K562 (cell line): ENCODE measurements around the gene DENND4C. TPM values are rescaled to one million over a fixed set of nuclear protein-coding genes. Genes with fewer than 3 reads are reported as not detected.

Source experiments
- ATF1 ChIP-seq, 2 experiments: fragments of 450-650 bp in 1 of 2; IDR thresholded peaks; 2 replicates each; pipeline ENCODE4 v1.6.1; 2016; ENCODE audit warnings: missing compliant biosample characterization in 1 of 2, missing genetic modification characterization in 1 of 2
- ATF3 ChIP-seq, 2 experiments: fragments of 450-650 bp in 1 of 2; sonication (generic) in 1 of 2; formaldehyde crosslinking in 1 of 2; IDR thresholded peaks in 1 of 2; conservative IDR thresholded peaks in 1 of 2; 2 replicates each; pipeline versions ENCODE4 v1.6.1 to v1.8.1; 2016 to 2023; ENCODE audit warnings: mild to moderate bottlenecking in 2 of 2, moderate library complexity in 2 of 2, inconsistent platforms in 1 of 2, missing genetic modification reagents in 1 of 2
- CREB3 ChIP-seq: fragments of 450-650 bp; conservative IDR thresholded peaks from 2 replicates; pipeline ENCODE4 v1.6.1; 2016; ENCODE audit warnings: missing genetic modification characterization, low read depth, mild to moderate bottlenecking, missing compliant biosample characterization, moderate library complexity
- CUX1 ChIP-seq: fragments of 200-800 bp; sonication (Bioruptor generic); IDR thresholded peaks from 2 replicates; pipeline ENCODE4 v1.6.1; 2016; ENCODE audit warnings: missing genetic modification characterization, missing compliant biosample characterization
- ESRRA ChIP-seq: fragments of 450-650 bp; IDR thresholded peaks from 2 replicates; pipeline ENCODE4 v1.6.1; 2014; ENCODE audit warnings: low read depth, mild to moderate bottlenecking, moderate library complexity, borderline replicate concordance
- ETV1 ChIP-seq: fragments of 450-650 bp; conservative IDR thresholded peaks from 2 replicates; pipeline ENCODE4 v1.6.1; 2016; ENCODE audit warnings: missing genetic modification characterization, control low read depth, low read depth, missing compliant biosample characterization
- HMG20A ChIP-seq: fragments of 450-650 bp; formaldehyde crosslinking; conservative IDR thresholded peaks from 2 replicates; pipeline ENCODE4 v1.4.0; 2020; ENCODE audit warnings: mild to moderate bottlenecking, mixed read lengths
- JUND ChIP-seq, 2 experiments: IDR thresholded peaks; 2 replicates in 1 of 2; 3 replicates in 1 of 2; pipeline ENCODE4 v1.6.1; 2011; ENCODE audit warnings: borderline replicate concordance in 2 of 2, low read depth in 2 of 2, low read length in 2 of 2, improper control_type of control experiment in 1 of 2, missing biosample characterization in 1 of 2, missing genetic modification characterization in 1 of 2, missing genetic modification reagents in 1 of 2
- KDM1A ChIP-seq, 2 experiments: fragments of 450-650 bp; IDR thresholded peaks; 2 replicates each; pipeline ENCODE4 v1.6.1; 2016; ENCODE audit warnings: mild to moderate bottlenecking in 2 of 2
- MITF ChIP-seq: IDR thresholded peaks from 2 replicates; pipeline ENCODE4 v1.6.1; 2014; ENCODE audit warnings: antibody characterized with exemption
- MTA1 ChIP-seq: fragments of 450-650 bp; IDR thresholded peaks from 2 replicates; pipeline ENCODE4 v1.6.1; 2017; ENCODE audit warnings: borderline replicate concordance
- NCOA2 ChIP-seq, 2 experiments: fragments of 450-650 bp; IDR thresholded peaks; 2 replicates each; pipeline ENCODE4 v1.6.1; 2018; ENCODE audit warnings: mild to moderate bottlenecking in 2 of 2, moderate library complexity in 1 of 2; ENCODE audit not compliant: partially characterized antibody in 2 of 2
- NCOA6 ChIP-seq: fragments of 450-650 bp; IDR thresholded peaks from 2 replicates; pipeline ENCODE4 v1.6.1; 2017; ENCODE audit warnings: mild to moderate bottlenecking
- NR2C2 ChIP-seq, 2 experiments: fragments of 200-800 bp in 1 of 2; sonication (Bioruptor generic) in 1 of 2; sonication (generic) in 1 of 2; formaldehyde crosslinking in 1 of 2; IDR thresholded peaks; 2 replicates each; pipeline versions ENCODE4 v1.6.1 to v1.8.0; 2016 to 2022; ENCODE audit warnings: mild to moderate bottlenecking in 1 of 2, missing compliant biosample characterization in 1 of 2, missing genetic modification characterization in 1 of 2, missing genetic modification reagents in 1 of 2
- RB1 ChIP-seq: fragments of 450-650 bp; IDR thresholded peaks from 2 replicates; pipeline ENCODE4 v1.6.1; 2017; ENCODE audit warnings: low read depth, mild to moderate bottlenecking
- SMAD4 ChIP-seq: fragments of 250-450 bp; sonication (Bioruptor Pico); conservative IDR thresholded peaks from 2 replicates; pipeline ENCODE4 v1.8.0; 2021; ENCODE audit warnings: inconsistent platforms, mild to moderate bottlenecking, moderate library complexity
- SP2 ChIP-seq: IDR thresholded peaks from 2 replicates; pipeline ENCODE4 v1.6.1; 2011; ENCODE audit warnings: mild to moderate bottlenecking, low read depth, low read length, moderate library complexity; ENCODE audit not compliant: poor library complexity, severe bottlenecking; ENCODE audit errors: extremely low read depth
- polyA plus RNA-seq, 8 experiments: library from polyadenylated mRNA; depleted of rRNA in 4 of 8; stranded (reverse) in 5 of 8; unstranded in 3 of 8; fragments of >200 nt; fragmentation: Nextera tagmentation in 2 of 8; fragmentation: Illumina TruSeq in 1 of 8; extraction: Ambion mirVana in 2 of 8; extraction: Trizol in 1 of 8; gene quantifications; 2 replicates each; pipeline versions ENCODE4 v1.2.1 to v1.2.3, GENCODE V29; 2011 to 2014; ENCODE audit warnings: inconsistent platforms in 1 of 8, missing spikeins in 1 of 8
- total RNA-seq, 7 experiments: library from RNA; depleted of rRNA in 6 of 7; stranded (reverse); fragments of >200 nt in 6 of 7; fragmentation: Illumina TruSeq in 2 of 7; extraction: Trizol in 2 of 7; gene quantifications; 2 replicates each; pipeline versions ENCODE4 v1.2.1 to v1.2.3, GENCODE V29; 2011 to 2021; ENCODE audit warnings: low replicate concordance in 1 of 7

DENND4C gene
- total and polyA plus RNA-seq, 9 of the 15 experiments (the other 6 are each of a cell fraction or from before 2014, with no cell fraction given) = 4.8 to 31.8 (median 13.9) TPM

GRCh38 chr9:19408693-19409400 is 178.4 kb downstream of the DENND4C start, which contains the start of gene ACER2 (continued):
- TF ChIP-seq ESRRA (no peak), CUX1 (CRISPR knock-in tag) (no peak), KDM1A (IDR thresholded peaks at IDR 0.05) (no peak; a peak in 1 of 4 replicates), ETV1 (peak; percentile 68; the same call in 1 of the 2 replicates), ATF1 (CRISPR knock-in tag; IDR thresholded peaks at IDR 0.05) (no peak), ATF1 (tag; IDR thresholded peaks at IDR 0.05) (no peak), MITF (no peak), ATF3 (IDR thresholded peaks at IDR 0.05) (no peak), ATF3 (CRISPR knock-in tag; conservative IDR thresholded peaks at IDR 0.05) (no peak), HMG20A (CRISPR knock-in tag) (no peak), NR2C2 (CRISPR knock-in tag; IDR thresholded peaks at IDR 0.05) (no peak; the same call in 1 of the 2 replicates), NR2C2 (tag; IDR thresholded peaks at IDR 0.05) (no peak), NCOA2 (IDR thresholded peaks at IDR 0.05; ENCODE audit: partially characterized antibody in 2 of 2) (no peak), NCOA6 (no peak), RB1 (peak; percentile 61; the same call in 1 of the 2 replicates), JUND (IDR thresholded peaks at IDR 0.05; ENCODE audit: borderline replicate concordance, low read depth, low read length) (no peak), JUND (tag; IDR thresholded peaks at IDR 0.05; ENCODE audit: borderline replicate concordance, low read depth, low read length) (no peak), SMAD4 (CRISPR knock-in tag) (no peak), CREB3 (no peak), SP2 (no peak), MTA1 (no peak)
